Lower leg skin (tissue), 3 donors: ENCODE data around the gene SLC7A10.

Source experiments
- CTCF ChIP-seq, 3 donors: fragments of 450-650 bp; IDR thresholded peaks; one replicate each; pipeline ENCODE4 v1.5.1; 2016; ENCODE audit warnings: antibody characterized with exemption in 3 of 3, mild to moderate bottlenecking in 3 of 3, moderate library complexity in 2 of 3
- POLR2A ChIP-seq, 2 donors: fragments of 450-650 bp; IDR thresholded peaks; one replicate each; pipeline ENCODE4 v1.6.1; 2016 to 2017; ENCODE audit warnings: antibody characterized with exemption in 2 of 2, mild to moderate bottlenecking in 1 of 2, moderate library complexity in 1 of 2

- TF ChIP-seq CTCF (IDR thresholded peaks at IDR 0.05) (no peak), POLR2A (IDR thresholded peaks at IDR 0.05) (no peak)
These were observed 26.0 kb upstream of the SLC7A10 start for GRCh38 chr19:33251526-33252090.
